Vagina (tissue), 2 donors: ENCODE results near the gene OPN1SW. TPM values are rescaled to one million over a fixed set of nuclear protein-coding genes. Genes with fewer than 3 reads are reported as not detected.

Source experiments
- DNase-seq, 2 donors: peaks; one replicate each; pipeline ENCODE4 v3.0.0-alpha.2; 2017; ENCODE audit errors: extremely low spot score in 2 of 2
- H3K27ac ChIP-seq: fragments of 200-600 bp; sonication (generic); one replicate; pipeline ENCODE4 v1.5.1; 2019
- H3K27me3 ChIP-seq: fragments of 200-600 bp; sonication (generic); one replicate; pipeline ENCODE4 v1.5.1; 2019
- H3K36me3 ChIP-seq, 2 donors: fragments of 200-600 bp; sonication (generic); one replicate each; pipeline ENCODE4 v1.5.1; 2017 to 2019
- H3K4me1 ChIP-seq: fragments of 200-600 bp; sonication (generic); one replicate; pipeline ENCODE4 v1.5.1; 2019
- H3K4me3 ChIP-seq, 2 donors: fragments of 200-600 bp; sonication (generic); 1 replicate in 1 of 2; 2 replicates in 1 of 2; pipeline ENCODE4 v1.5.1; 2016 to 2019
- H3K9me3 ChIP-seq: fragments of 200-600 bp; sonication (generic); one replicate; pipeline ENCODE4 v1.5.1; 2019
- CTCF ChIP-seq, 3 experiments: fragments of 450-650 bp in 2 of 3; fragments of 200-600 bp in 1 of 3; sonication (generic) in 1 of 3; IDR thresholded peaks; one replicate each; pipeline ENCODE4 v1.5.1; 2017 to 2019; ENCODE audit warnings: antibody characterized with exemption in 3 of 3, mild to moderate bottlenecking in 2 of 3, moderate library complexity in 2 of 3
- POLR2A ChIP-seq, 2 donors: fragments of 450-650 bp; IDR thresholded peaks; one replicate each; pipeline ENCODE4 v1.6.1; 2017; ENCODE audit warnings: antibody characterized with exemption in 2 of 2, mild to moderate bottlenecking in 2 of 2, moderate library complexity in 2 of 2
- POLR2AphosphoS5 ChIP-seq, 2 donors: sonication (generic); formaldehyde crosslinking; IDR thresholded peaks; one replicate each; pipeline ENCODE4 v1.9.0; 2017; ENCODE audit warnings: antibody characterized with exemption in 2 of 2, mild to moderate bottlenecking in 2 of 2, low read depth in 1 of 2; ENCODE audit not compliant: insufficient read depth in 1 of 2
- intact Hi-C: fragments of 100-400 bp; cut with DNase I; formaldehyde crosslinking; loops from one replicate; pipeline ENCODE4 v1.15.1; 2023
- total RNA-seq: library from RNA; depleted of rRNA; stranded (reverse); fragments of >200 nt; gene quantifications from one replicate; pipeline ENCODE4 v1.2.3, GENCODE V29; 2016

OPN1SW gene
- total RNA-seq, 1 donor from 2014 or later, result not detected

- H3K27ac ChIP-seq, result peak within 1 kb of the TSS; percentile 79
- H3K9me3 ChIP-seq, result no peaks in the 10 kb centered on the region
- no peaks in the 10 kb centered on the region for H3K36me3 ChIP-seq
- no peak for DNase-seq
- peak in 1 of 2 donors; percentile 45 for TF ChIP-seq POLR2AphosphoS5 (IDR thresholded peaks at IDR 0.05; ENCODE audit: insufficient read depth in 1 of 2, low read depth in 1 of 2)
- TF ChIP-seq POLR2A (IDR thresholded peaks at IDR 0.05), result no peak
- no peak for TF ChIP-seq CTCF (IDR thresholded peaks at IDR 0.05)
- H3K27me3 ChIP-seq, result no peaks in the 10 kb centered on the region
- intact Hi-C loops, result no loop called here
- H3K4me3 ChIP-seq, result peak within 1 kb of the TSS; percentile 65 to 71
- H3K4me1 ChIP-seq, result peaks cover 29% of the 10 kb centered on the region
These were observed 15.8 kb upstream of the OPN1SW start, which contains the start of gene CCDC136 for GRCh38 chr7:128791121-128791971. TSS of gene CCDC136 (plus strand) at chr7:128791968. CDS start at chr7:128792412, 444 bp downstream.

- DNase-seq, result no peak
- Histone ChIP-seq H3K36me3 (no peaks in the 10 kb centered on the region), H3K4me3 (peak overlapping the region; percentile 65 to 71), H3K27ac (peak overlapping the region; percentile 79), H3K9me3 (no peaks in the 10 kb centered on the region), H3K27me3 (no peaks in the 10 kb centered on the region), H3K4me1 (peaks cover 29% of the 10 kb centered on the region)
- no peak for TF ChIP-seq CTCF (IDR thresholded peaks at IDR 0.05)
- no peak for TF ChIP-seq POLR2AphosphoS5 (IDR thresholded peaks at IDR 0.05; ENCODE audit: insufficient read depth in 1 of 2, low read depth in 1 of 2)
- TF ChIP-seq POLR2A (IDR thresholded peaks at IDR 0.05), result no peak
- intact Hi-C loops, result no loop called here
These were observed 14.9 kb upstream of the OPN1SW start for GRCh38 chr7:128790315-128791041.

- no peak overlapping the region for H3K27ac ChIP-seq
- H3K4me3 ChIP-seq, result no peak overlapping the region
- peak in 1 of 2 donors; percentile 88 for DNase-seq
- H3K9me3 ChIP-seq, result no peaks in the 10 kb centered on the region
- TF ChIP-seq CTCF (IDR thresholded peaks at IDR 0.05) (no peak), POLR2A (IDR thresholded peaks at IDR 0.05) (no peak), POLR2AphosphoS5 (IDR thresholded peaks at IDR 0.05; ENCODE audit: insufficient read depth in 1 of 2, low read depth in 1 of 2) (no peak)
- peaks cover 29% of the 10 kb centered on the region for H3K4me1 ChIP-seq
- H3K27me3 ChIP-seq, result no peaks in the 10 kb centered on the region
- intact Hi-C loops, result no loop called here
- no peaks in the 10 kb centered on the region for H3K36me3 ChIP-seq
These were observed 13.1 kb upstream of the OPN1SW start for GRCh38 chr7:128788446-128789412.

GRCh38 chr7:128785738-128786137, 10.1 kb upstream of the OPN1SW start:
- no peak for DNase-seq
- Histone ChIP-seq H3K4me3 (no peak overlapping the region), H3K9me3 (no peaks in the 10 kb centered on the region), H3K36me3 (no peaks in the 10 kb centered on the region), H3K27ac (no peak overlapping the region), H3K4me1 (peaks cover 13% of the 10 kb centered on the region), H3K27me3 (no peaks in the 10 kb centered on the region)
- intact Hi-C loops, result no loop called here
- TF ChIP-seq CTCF (IDR thresholded peaks at IDR 0.05), result no peak
- no peak for TF ChIP-seq POLR2AphosphoS5 (IDR thresholded peaks at IDR 0.05; ENCODE audit: insufficient read depth in 1 of 2, low read depth in 1 of 2)
- no peak for TF ChIP-seq POLR2A (IDR thresholded peaks at IDR 0.05)
